Smooth muscle cell (in vitro differentiated cells): ENCODE measurements around the gene LRRC4. TPM values are rescaled to one million over a fixed set of nuclear protein-coding genes. Genes with fewer than 3 reads are reported as not detected.

Experiments
- DNase-seq: peaks from one replicate; lab custom pipeline; 2025; ENCODE audit not compliant: unreplicated experiment; lab: John Stamatoyannopoulos, UW
- H2AFZ ChIP-seq: fragments of 200-600 bp; sonication (generic); 2 replicates; pipeline ENCODE4 v1.6.0; 2016; ENCODE audit warnings: antibody characterized with exemption, low read depth, mild to moderate bottlenecking
- H3F3A ChIP-seq: fragments of 200-600 bp; sonication (generic); 2 replicates; pipeline ENCODE4 v1.6.0; 2017; ENCODE audit warnings: antibody characterized with exemption, low read depth
- H3K27ac ChIP-seq: fragments of 200-600 bp; sonication (generic); 2 replicates; pipeline ENCODE4 v1.5.1; 2016; ENCODE audit warnings: low read depth, mild to moderate bottlenecking
- H3K27me3 ChIP-seq: fragments of 200-600 bp; sonication (generic); 2 replicates; pipeline ENCODE4 v1.6.1; 2016; ENCODE audit warnings: low read depth, mild to moderate bottlenecking
- H3K36me3 ChIP-seq: fragments of 200-600 bp; sonication (generic); 2 replicates; pipeline ENCODE4 v1.5.1; 2016; ENCODE audit warnings: low read depth
- H3K4me1 ChIP-seq: fragments of 200-600 bp; sonication (generic); 2 replicates; pipeline ENCODE4 v1.5.1; 2016; ENCODE audit warnings: low read depth
- H3K4me2 ChIP-seq: fragments of 200-600 bp; sonication (generic); 2 replicates; pipeline ENCODE4 v1.6.0; 2016; ENCODE audit warnings: mild to moderate bottlenecking
- H3K4me3 ChIP-seq: fragments of 200-600 bp; sonication (generic); 2 replicates; pipeline ENCODE4 v1.5.1; 2016; ENCODE audit warnings: mild to moderate bottlenecking
- H3K79me2 ChIP-seq: fragments of 200-600 bp; sonication (generic); 2 replicates; pipeline ENCODE4 v1.6.0; 2016; ENCODE audit warnings: low read depth, mild to moderate bottlenecking
- H3K9ac ChIP-seq: fragments of 200-600 bp; sonication (generic); 2 replicates; pipeline ENCODE4 v1.6.0; 2016; ENCODE audit warnings: low read depth
- H3K9me3 ChIP-seq: fragments of 200-600 bp; sonication (generic); replicated peaks from 2 replicates; pipeline ENCODE4 v1.5.1; 2016; ENCODE audit warnings: low read depth
- H4K20me1 ChIP-seq: fragments of 200-600 bp; sonication (generic); 2 replicates; pipeline ENCODE4 v1.6.0; 2016; ENCODE audit warnings: low read depth
- WGBS: methylation state at CpG from one replicate; pipeline ENCODE4 v1.1.7; 2016; ENCODE audit warnings: low lambda C conversion rate; 5-methylcytosine and 5-hydroxymethylcytosine counted together
- polyA plus RNA-seq: library from polyadenylated mRNA; unstranded; fragments of >200 nt; fragmentation: Nextera tagmentation; extraction: Ambion mirVana; gene quantifications from 2 replicates; pipeline ENCODE4 v1.2.1, GENCODE V29; 2016
- total RNA-seq: library from RNA; depleted of rRNA; stranded (reverse); fragments of >200 nt; gene quantifications from 2 replicates; pipeline ENCODE4 v1.2.3, GENCODE V29; 2014
- TF ChIP-seq, protein P1 (sequence below): fragments of 200-600 bp; sonication (generic); IDR thresholded peaks from 2 replicates; pipeline ENCODE4 v1.5.1; 2017; ENCODE audit warnings: borderline replicate concordance, mild to moderate bottlenecking, antibody characterized with exemption; ENCODE audit not compliant: insufficient read depth, poor library complexity, severe bottlenecking

Gene LRRC4
- total and polyA plus RNA-seq, 2 experiments from 2014 or later: not detected

DNA sequence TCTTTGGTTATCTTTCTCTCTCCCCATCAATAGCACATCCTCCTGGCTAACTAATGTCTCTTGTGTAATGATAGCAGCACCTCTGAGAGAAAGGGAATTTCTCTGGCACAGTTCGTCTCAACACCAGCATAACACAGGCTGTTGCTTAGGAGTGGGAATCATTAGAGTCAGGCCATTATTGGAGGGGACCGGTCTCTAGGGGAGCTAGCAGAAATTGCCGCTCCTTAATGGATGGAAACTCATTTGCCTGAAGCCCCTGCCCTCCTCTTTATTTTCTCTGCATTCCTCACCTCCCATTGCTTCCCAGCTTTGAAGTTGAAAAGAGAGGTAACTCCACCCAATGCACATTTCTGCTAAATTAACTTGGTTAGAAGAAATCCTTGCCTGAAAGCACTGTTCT, 11.9 kb downstream of the LRRC4 start:
- Histone ChIP-seq H3K4me1 (peaks cover 45% of the 10 kb centered on the region), H3K79me2 (no peaks in the 10 kb centered on the region), H3K27ac (no peak overlapping the region), H3K9me3 (no peaks in the 10 kb centered on the region), H3K27me3 (no peaks in the 10 kb centered on the region), H4K20me1 (peaks cover 99% of the 10 kb centered on the region), H3K4me3 (no peak overlapping the region), H3K36me3 (no peaks in the 10 kb centered on the region), H3K9ac (no peak overlapping the region), H2AFZ (no peak overlapping the region), H3F3A (peaks cover 11% of the 10 kb centered on the region), H3K4me2 (no peak overlapping the region)
- DNase-seq: no peak
- 75% methylated on average over 3 of the region's 3 CpGs for WGBS
- TF ChIP-seq, protein P1, sequence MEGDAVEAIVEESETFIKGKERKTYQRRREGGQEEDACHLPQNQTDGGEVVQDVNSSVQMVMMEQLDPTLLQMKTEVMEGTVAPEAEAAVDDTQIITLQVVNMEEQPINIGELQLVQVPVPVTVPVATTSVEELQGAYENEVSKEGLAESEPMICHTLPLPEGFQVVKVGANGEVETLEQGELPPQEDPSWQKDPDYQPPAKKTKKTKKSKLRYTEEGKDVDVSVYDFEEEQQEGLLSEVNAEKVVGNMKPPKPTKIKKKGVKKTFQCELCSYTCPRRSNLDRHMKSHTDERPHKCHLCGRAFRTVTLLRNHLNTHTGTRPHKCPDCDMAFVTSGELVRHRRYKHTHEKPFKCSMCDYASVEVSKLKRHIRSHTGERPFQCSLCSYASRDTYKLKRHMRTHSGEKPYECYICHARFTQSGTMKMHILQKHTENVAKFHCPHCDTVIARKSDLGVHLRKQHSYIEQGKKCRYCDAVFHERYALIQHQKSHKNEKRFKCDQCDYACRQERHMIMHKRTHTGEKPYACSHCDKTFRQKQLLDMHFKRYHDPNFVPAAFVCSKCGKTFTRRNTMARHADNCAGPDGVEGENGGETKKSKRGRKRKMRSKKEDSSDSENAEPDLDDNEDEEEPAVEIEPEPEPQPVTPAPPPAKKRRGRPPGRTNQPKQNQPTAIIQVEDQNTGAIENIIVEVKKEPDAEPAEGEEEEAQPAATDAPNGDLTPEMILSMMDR: no peak

DNA sequence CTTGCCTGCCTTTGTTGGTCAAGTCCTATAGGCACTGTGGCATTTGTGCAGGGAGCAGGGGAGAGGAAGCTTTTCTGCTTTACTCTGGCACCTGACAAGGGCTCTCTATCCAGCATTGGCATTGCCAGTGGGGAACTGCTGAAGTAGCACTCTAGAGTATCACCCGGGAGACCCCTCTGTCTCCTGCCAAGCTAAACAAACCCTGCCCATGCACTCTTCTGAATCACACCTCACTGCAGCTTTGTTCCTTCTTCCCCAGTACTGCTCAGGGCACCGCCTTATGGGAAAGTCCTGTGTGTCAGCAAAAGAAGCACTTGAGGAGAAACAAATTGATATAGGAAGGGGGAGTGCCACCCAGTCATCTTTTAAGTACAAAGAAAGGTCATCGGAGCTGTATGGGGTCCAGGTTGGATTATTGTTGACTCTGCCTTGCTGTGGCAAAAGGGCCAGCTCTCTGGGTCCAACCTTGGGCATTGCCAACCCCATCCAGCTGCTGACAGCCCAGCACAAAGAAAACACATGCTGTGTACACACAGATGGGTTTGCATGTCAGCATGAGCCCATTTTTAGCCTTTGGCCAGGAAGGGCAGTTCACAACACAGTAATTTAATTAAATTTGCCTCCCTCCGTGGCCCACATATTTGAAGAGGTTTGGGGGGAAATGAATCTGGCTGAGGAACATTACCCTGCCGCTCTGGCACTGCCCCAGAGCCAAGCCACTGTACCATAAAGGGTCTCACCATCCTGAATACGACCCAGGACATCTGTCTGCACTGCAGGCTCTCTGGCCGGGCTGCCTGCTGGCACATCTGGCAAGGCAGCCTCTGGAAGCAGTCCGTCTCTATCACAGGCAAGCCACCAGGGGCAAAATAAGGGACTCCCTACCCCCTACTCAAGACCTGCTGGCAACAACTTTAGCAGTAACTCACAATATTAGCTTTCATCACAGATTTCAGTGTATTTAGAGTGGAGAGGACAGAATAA, 13.1 kb downstream of the LRRC4 start:
- Histone ChIP-seq H3K27ac (no peak overlapping the region), H3F3A (peaks cover 11% of the 10 kb centered on the region), H3K9me3 (no peaks in the 10 kb centered on the region), H2AFZ (no peak overlapping the region), H3K4me3 (no peak overlapping the region), H3K79me2 (no peaks in the 10 kb centered on the region), H3K27me3 (no peaks in the 10 kb centered on the region), H3K9ac (no peak overlapping the region), H3K4me1 (peaks cover 39% of the 10 kb centered on the region), H3K4me2 (no peak overlapping the region), H4K20me1 (peaks cover 99% of the 10 kb centered on the region), H3K36me3 (no peaks in the 10 kb centered on the region)
- DNase-seq: no peak
- TF ChIP-seq, protein P1: no peak
- WGBS: 88% methylated on average over 8 of the region's 8 CpGs

DNA sequence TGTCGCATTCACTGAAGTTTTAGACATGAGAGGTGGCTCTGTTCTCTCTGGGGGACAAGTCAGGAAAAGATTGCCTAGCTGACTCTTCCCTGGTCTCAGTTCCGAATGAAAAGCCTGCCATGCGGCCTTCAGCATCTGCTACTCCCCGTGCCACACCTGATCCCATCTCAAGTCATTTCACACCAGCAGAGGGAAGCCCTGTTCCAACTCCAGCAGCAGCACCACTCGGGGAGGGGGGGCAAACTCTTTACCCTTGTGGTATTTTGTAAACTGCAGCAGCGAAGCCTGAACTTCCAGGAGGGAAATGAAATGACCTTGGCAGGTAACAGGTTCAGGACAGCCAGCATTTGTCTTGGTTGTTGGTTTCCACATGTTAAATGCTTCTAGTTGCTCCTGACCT, 13.8 kb downstream of the LRRC4 start:
- peaks cover 99% of the 10 kb centered on the region for H4K20me1 ChIP-seq
- H3K79me2 ChIP-seq: no peaks in the 10 kb centered on the region
- H2AFZ ChIP-seq: no peak overlapping the region
- peaks cover 32% of the 10 kb centered on the region for H3K4me1 ChIP-seq
- no peak overlapping the region for H3K27ac ChIP-seq
- H3K9me3 ChIP-seq: no peaks in the 10 kb centered on the region
- WGBS: 93% methylated on average over 6 of the region's 6 CpGs
- no peaks in the 10 kb centered on the region for H3K27me3 ChIP-seq
- DNase-seq: no peak
- TF ChIP-seq, protein P1: no peak
- H3K36me3 ChIP-seq: no peaks in the 10 kb centered on the region
- H3K4me3 ChIP-seq: no peak overlapping the region
- no peak overlapping the region for H3K4me2 ChIP-seq
- peaks cover 11% of the 10 kb centered on the region for H3F3A ChIP-seq
- no peak overlapping the region for H3K9ac ChIP-seq

DNA sequence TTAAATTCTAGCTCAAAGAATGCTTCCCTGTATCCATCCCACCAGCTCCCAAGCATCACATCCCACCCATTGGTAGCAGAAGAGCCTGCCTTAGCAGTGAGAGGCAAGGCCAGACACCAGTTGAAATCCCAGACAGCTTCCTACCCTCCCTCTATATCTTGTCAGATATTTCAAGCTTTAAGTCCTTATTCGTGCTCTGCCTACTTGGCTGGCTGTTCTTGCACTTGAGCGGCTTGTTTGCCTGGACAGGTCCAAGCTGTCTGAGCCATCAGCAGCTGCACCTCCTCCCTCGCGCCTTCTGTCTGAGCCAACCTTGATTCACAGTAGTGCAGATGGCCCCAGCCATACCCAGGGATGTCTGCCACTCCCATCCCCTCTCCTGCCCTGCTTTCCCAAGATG, 16.4 kb downstream of the LRRC4 start:
- H3K9me3 ChIP-seq: no peaks in the 10 kb centered on the region
- 92% methylated on average over 4 of the region's 4 CpGs for WGBS

More for the DNA sequence above, 16.4 kb downstream of the LRRC4 start:
- H3K4me1 ChIP-seq: peaks cover 33% of the 10 kb centered on the region
- peaks cover 100% of the 10 kb centered on the region for H4K20me1 ChIP-seq
- H3K79me2 ChIP-seq: no peaks in the 10 kb centered on the region
- H3K9ac ChIP-seq: no peak overlapping the region
- no peaks in the 10 kb centered on the region for H3K27me3 ChIP-seq
- no peak overlapping the region for H3K4me3 ChIP-seq
- H2AFZ ChIP-seq: no peak overlapping the region
- H3K36me3 ChIP-seq: no peaks in the 10 kb centered on the region
- DNase-seq: no peak
- H3K4me2 ChIP-seq: no peak overlapping the region
- TF ChIP-seq, protein P1: no peak
- no peaks in the 10 kb centered on the region for H3F3A ChIP-seq
- no peak overlapping the region for H3K27ac ChIP-seq
